Endothelial cell (in vitro differentiated cells): Measurements from ENCODE around the gene OR2H2. TPM values are rescaled to one million over a fixed set of nuclear protein-coding genes. Genes with fewer than 3 reads are reported as not detected.

ENCODE experiments used
- DNase-seq: peaks from one replicate; pipeline ENCODE4 v3.0.0; 2021; ENCODE audit warnings: low spot score
- H3K27ac Mint-ChIP-seq: one replicate; pipeline ENCODE4 v1.8.0; 2021; ENCODE audit warnings: mixed read lengths, inconsistent platforms; ENCODE audit not compliant: unreplicated experiment
- H3K27me3 Mint-ChIP-seq: one replicate; pipeline ENCODE4 v1.8.0; 2021; ENCODE audit warnings: mild to moderate bottlenecking, moderate library complexity, mixed read lengths, inconsistent platforms; ENCODE audit not compliant: unreplicated experiment
- H3K36me3 Mint-ChIP-seq: one replicate; pipeline ENCODE4 v1.8.0; 2021; ENCODE audit warnings: mild to moderate bottlenecking, low read depth, mixed read lengths, inconsistent platforms; ENCODE audit not compliant: unreplicated experiment
- H3K4me1 Mint-ChIP-seq: one replicate; pipeline ENCODE4 v1.8.0; 2021; ENCODE audit warnings: mild to moderate bottlenecking, mixed read lengths, inconsistent platforms; ENCODE audit not compliant: unreplicated experiment
- H3K4me3 Mint-ChIP-seq: one replicate; pipeline ENCODE4 v1.8.0; 2021; ENCODE audit warnings: mild to moderate bottlenecking, mixed read lengths, inconsistent platforms; ENCODE audit not compliant: unreplicated experiment
- H3K9me3 Mint-ChIP-seq: one replicate; pipeline ENCODE4 v1.8.0; 2021; ENCODE audit warnings: mixed read lengths, inconsistent platforms; ENCODE audit not compliant: unreplicated experiment
- CTCF ChIP-seq: fragments of 200-600 bp; sonication (generic); IDR thresholded peaks from one replicate; pipeline ENCODE4 v1.5.0; 2021; ENCODE audit warnings: antibody characterized with exemption; ENCODE audit not compliant: unreplicated experiment
- total RNA-seq: library from RNA; stranded (reverse); fragmentation: NEBNext Ultra II Directional; extraction: Animal tissue kit (Norgen Biotek cat#: 25700); gene quantifications from one replicate; pipeline ENCODE4 v1.2.1, GENCODE V29; 2021; ENCODE audit not compliant: unreplicated experiment

Gene OR2H2
- total RNA-seq, 1 donor from 2014 or later, result not detected

- TF ChIP-seq CTCF, result no peak
- Mint-ChIP-seq H3K9me3 (no peaks in the 10 kb centered on the region), H3K4me1 (no peaks in the 10 kb centered on the region), H3K4me3 (no peak overlapping the region), H3K36me3 (no peaks in the 10 kb centered on the region), H3K27ac (no peak overlapping the region), H3K27me3 (peaks cover 1% of the 10 kb centered on the region)
- DNase-seq, result no peak
These were observed 18.1 kb upstream of the OR2H2 start for GRCh38 chr6:29566856-29567255.

- H3K27me3 Mint-ChIP-seq, result peaks cover 1% of the 10 kb centered on the region
- TF ChIP-seq CTCF, result no peak
- no peak overlapping the region for H3K4me3 Mint-ChIP-seq
- no peaks in the 10 kb centered on the region for H3K9me3 Mint-ChIP-seq
- H3K36me3 Mint-ChIP-seq, result no peaks in the 10 kb centered on the region
- H3K27ac Mint-ChIP-seq, result no peak overlapping the region
- no peak for DNase-seq
- no peaks in the 10 kb centered on the region for H3K4me1 Mint-ChIP-seq
These were observed 17.4 kb upstream of the OR2H2 start for GRCh38 chr6:29567541-29567940.

- no peaks in the 10 kb centered on the region for H3K9me3 Mint-ChIP-seq
These were observed 16.9 kb upstream of the OR2H2 start for GRCh38 chr6:29567991-29568390.

GRCh38 chr6:29576056-29576455 is 8.9 kb upstream of the OR2H2 start:
- Mint-ChIP-seq H3K4me1 (peaks cover 18% of the 10 kb centered on the region), H3K27me3 (no peaks in the 10 kb centered on the region), H3K27ac (peak overlapping the region; percentile 5), H3K9me3 (no peaks in the 10 kb centered on the region), H3K36me3 (no peaks in the 10 kb centered on the region), H3K4me3 (no peak overlapping the region)
- no peak for TF ChIP-seq CTCF
- DNase-seq, result no peak

More at GRCh38 chr6:29567991-29568390, 16.9 kb upstream of the OR2H2 start:
- peaks cover 1% of the 10 kb centered on the region for H3K27me3 Mint-ChIP-seq
- H3K27ac Mint-ChIP-seq, result no peak overlapping the region
- TF ChIP-seq CTCF, result no peak
- H3K4me1 Mint-ChIP-seq, result no peaks in the 10 kb centered on the region
- DNase-seq, result no peak
- H3K36me3 Mint-ChIP-seq, result no peaks in the 10 kb centered on the region
- no peak overlapping the region for H3K4me3 Mint-ChIP-seq

- Mint-ChIP-seq H3K27ac (no peak overlapping the region), H3K4me1 (peaks cover 18% of the 10 kb centered on the region), H3K9me3 (no peaks in the 10 kb centered on the region), H3K4me3 (no peak overlapping the region), H3K36me3 (no peaks in the 10 kb centered on the region), H3K27me3 (no peaks in the 10 kb centered on the region)
- TF ChIP-seq CTCF, result no peak
- no peak for DNase-seq
These were observed 7.4 kb upstream of the OR2H2 start for GRCh38 chr6:29577544-29577943.
